ENCODE measurements around the gene KRT16. TPM values are rescaled to one million over a fixed set of nuclear protein-coding genes. Genes with fewer than 3 reads are reported as not detected.

KRT16 gene
- total RNA-seq, 6 donors from 2014 or later, result not detected

DNA sequence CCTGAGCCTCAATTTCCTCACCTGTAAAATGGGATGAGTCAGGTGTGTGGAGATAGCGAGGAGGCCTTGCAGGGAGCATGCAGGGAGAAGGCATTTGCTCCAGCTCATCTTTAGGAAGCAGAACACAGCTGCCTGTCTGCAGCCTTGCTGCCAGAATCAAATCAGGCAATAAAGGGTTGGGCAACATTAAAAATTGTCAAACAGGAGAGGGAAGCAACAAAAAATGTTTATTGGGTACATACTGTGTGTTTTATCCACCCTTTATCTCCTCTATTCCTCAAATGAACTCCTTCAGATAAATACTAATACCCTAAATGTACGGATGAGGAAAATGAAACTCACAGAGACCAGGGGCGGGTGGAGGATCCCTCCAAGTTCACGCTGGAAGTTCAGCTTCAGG lies 12.2 kb downstream of the KRT16 start:
- Histone ChIP-seq H3K27me3 (no peaks in the 10 kb centered on the region), H3K9me3 (no peaks in the 10 kb centered on the region), H3K27ac (no peak overlapping the region), H3K4me3 (no peak overlapping the region), H3K36me3 (no peaks in the 10 kb centered on the region), H3K4me1 (no peaks in the 10 kb centered on the region)
- TF ChIP-seq POLR2AphosphoS5 (IDR thresholded peaks at IDR 0.05), result no peak
- no peak for TF ChIP-seq EP300 (IDR thresholded peaks at IDR 0.05)
- 60 to 67% methylated on average over 4 of the region's 4 CpGs for WGBS, 2 donors
- ATAC-seq (ENCODE audit: low FRiP score in 2 of 2), result no peak
- DNase-seq, result no peak

DNA sequence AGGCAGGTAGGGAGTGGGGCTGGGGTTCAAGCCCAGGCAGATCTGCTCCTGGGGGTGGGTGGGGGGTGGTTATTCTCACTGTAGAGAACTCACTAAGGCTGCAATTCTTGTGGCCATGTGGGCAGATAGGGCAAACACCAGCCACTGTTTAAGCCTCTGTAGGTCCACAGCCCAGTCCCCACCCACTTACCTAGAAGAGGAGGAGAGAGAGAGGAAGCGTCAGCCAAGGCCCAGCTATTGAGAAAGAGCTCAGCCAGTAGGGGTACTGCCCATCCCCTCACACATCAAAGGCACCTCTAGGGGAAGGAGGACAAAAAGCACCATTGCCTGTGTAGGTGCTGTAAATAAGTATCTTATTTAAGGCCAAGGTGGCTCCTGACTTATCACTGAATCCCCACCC lies 12.9 kb downstream of the KRT16 start:
- Histone ChIP-seq H3K27ac (no peak overlapping the region), H3K9me3 (no peaks in the 10 kb centered on the region), H3K4me1 (no peaks in the 10 kb centered on the region), H3K36me3 (no peaks in the 10 kb centered on the region), H3K4me3 (no peak overlapping the region), H3K27me3 (no peaks in the 10 kb centered on the region)
- 25 to 80% methylated on average over 1 of the region's 1 CpG for WGBS, 2 donors
- ATAC-seq (ENCODE audit: low FRiP score in 2 of 2), result no peak
- no peak for DNase-seq
- TF ChIP-seq POLR2A (IDR thresholded peaks at IDR 0.05) (no peak), POLR2AphosphoS5 (IDR thresholded peaks at IDR 0.05) (no peak), EP300 (IDR thresholded peaks at IDR 0.05) (no peak)
- TF ChIP-seq, protein P1, sequence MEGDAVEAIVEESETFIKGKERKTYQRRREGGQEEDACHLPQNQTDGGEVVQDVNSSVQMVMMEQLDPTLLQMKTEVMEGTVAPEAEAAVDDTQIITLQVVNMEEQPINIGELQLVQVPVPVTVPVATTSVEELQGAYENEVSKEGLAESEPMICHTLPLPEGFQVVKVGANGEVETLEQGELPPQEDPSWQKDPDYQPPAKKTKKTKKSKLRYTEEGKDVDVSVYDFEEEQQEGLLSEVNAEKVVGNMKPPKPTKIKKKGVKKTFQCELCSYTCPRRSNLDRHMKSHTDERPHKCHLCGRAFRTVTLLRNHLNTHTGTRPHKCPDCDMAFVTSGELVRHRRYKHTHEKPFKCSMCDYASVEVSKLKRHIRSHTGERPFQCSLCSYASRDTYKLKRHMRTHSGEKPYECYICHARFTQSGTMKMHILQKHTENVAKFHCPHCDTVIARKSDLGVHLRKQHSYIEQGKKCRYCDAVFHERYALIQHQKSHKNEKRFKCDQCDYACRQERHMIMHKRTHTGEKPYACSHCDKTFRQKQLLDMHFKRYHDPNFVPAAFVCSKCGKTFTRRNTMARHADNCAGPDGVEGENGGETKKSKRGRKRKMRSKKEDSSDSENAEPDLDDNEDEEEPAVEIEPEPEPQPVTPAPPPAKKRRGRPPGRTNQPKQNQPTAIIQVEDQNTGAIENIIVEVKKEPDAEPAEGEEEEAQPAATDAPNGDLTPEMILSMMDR (IDR thresholded peaks at IDR 0.05), result no peak

DNA sequence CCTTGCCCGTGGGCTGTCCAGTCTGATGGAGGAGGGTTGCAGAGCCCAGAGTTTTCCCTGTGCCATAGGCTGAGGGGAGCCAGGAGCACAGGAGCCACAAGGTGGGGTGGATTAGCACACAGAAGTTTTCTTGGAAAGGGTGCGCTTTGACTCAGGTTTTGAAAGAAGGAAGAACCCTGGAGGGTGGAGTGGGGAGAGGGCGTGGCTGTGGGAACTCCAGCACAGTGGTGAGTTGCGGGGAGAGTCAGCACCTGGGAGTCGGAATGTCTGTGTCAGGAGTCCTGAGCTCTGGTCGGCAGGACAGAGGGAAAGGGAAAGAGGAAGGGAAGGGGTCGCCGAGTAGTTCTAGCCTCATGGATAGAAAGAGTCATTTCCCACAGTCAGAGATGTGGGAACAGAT lies 17.0 kb downstream of the KRT16 start:
- no peak for TF ChIP-seq EP300 (IDR thresholded peaks at IDR 0.05)
- no peak for TF ChIP-seq POLR2A (IDR thresholded peaks at IDR 0.05)
- TF ChIP-seq, protein P1 (IDR thresholded peaks at IDR 0.05), result no peak
- TF ChIP-seq POLR2AphosphoS5 (IDR thresholded peaks at IDR 0.05), result no peak
- Histone ChIP-seq H3K27me3 (no peaks in the 10 kb centered on the region), H3K36me3 (no peaks in the 10 kb centered on the region), H3K4me1 (no peaks in the 10 kb centered on the region), H3K4me3 (no peak overlapping the region), H3K9me3 (no peaks in the 10 kb centered on the region), H3K27ac (no peak overlapping the region)
- DNase-seq (no peak), ATAC-seq (ENCODE audit: low FRiP score in 2 of 2) (no peak)
- 68 to 77% methylated on average over 8 of the region's 8 CpGs for WGBS, 2 donors

DNA sequence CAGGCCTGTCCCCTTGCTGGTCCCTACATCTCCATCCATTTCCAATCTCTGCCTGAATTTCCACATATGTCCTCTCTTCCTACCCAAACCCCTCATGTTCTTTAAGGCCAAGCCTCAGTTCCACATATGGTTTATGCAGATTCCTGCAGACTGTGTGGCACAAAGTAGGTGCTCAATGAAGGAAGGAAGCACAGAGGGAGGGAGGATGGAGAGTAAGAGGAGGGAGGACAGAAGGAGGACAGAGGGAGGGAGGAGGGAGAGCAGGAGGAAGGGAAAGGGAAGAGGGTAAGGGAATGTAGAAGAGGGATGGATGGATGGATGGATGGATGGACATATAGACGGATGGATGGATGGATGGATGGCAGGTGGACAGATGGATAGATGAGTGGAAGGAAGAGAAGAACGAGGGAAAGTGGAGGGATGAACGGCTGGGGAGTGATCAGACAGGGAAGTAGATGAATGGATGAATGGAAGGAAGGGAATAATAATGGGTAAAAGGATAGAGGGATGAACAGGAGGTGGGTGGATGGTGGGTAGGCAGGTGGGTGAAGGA lies 18.1 kb downstream of the KRT16 start:
- ATAC-seq (ENCODE audit: low FRiP score in 2 of 2) (no peak), DNase-seq (no peak)
- no peak overlapping the region for H3K27ac ChIP-seq
- no peaks in the 10 kb centered on the region for H3K9me3 ChIP-seq
- no peaks in the 10 kb centered on the region for H3K36me3 ChIP-seq
- H3K4me3 ChIP-seq, result no peak overlapping the region
- H3K27me3 ChIP-seq, result no peaks in the 10 kb centered on the region
- H3K4me1 ChIP-seq, result no peaks in the 10 kb centered on the region
- WGBS, 2 donors, result 54 to 83% methylated on average over 3 of the region's 3 CpGs
- TF ChIP-seq POLR2A (IDR thresholded peaks at IDR 0.05), result no peak
- TF ChIP-seq EP300 (IDR thresholded peaks at IDR 0.05), result no peak
- TF ChIP-seq POLR2AphosphoS5 (IDR thresholded peaks at IDR 0.05), result no peak
- TF ChIP-seq, protein P1 (IDR thresholded peaks at IDR 0.05), result no peak

DNA sequence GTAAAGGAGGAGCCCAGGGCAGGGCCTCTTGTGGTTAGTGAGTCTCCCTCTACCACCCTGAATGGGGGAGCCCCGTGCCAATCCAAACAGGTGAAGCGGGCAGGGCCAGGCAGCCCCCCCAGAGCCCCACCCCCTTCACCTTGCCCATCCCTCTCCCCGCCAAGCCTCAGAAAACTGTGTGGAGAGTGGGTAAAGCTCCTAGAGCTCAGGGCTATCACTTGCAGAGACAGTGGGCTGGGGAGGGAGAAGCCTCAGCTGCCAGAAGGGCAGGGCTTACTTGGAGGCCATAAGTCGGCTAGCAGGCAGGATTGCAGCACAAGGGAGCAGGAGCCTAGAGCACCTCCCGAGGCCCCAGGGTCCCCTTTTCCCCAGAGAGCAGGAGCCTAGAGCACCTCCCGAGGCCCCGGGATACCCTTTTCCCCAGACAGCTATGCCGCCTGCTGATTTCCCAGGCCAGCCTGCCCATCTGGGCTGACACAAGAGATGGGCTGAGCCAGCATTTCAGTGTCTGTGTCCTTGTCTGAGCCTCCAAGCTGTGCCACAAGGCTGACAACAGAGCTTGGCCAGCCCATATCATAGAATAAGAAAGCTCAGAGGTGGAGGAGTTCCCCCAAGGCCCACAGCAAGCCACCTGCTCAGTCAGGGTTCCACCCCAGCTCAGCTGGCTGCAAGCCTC lies 19.1 kb downstream of the KRT16 start:
- no peak overlapping the region for H3K4me3 ChIP-seq
- WGBS, 2 donors, result 65 to 94% methylated on average over 3 to 8 of the region's 8 CpGs
- ATAC-seq (ENCODE audit: low FRiP score in 2 of 2) (no peak), DNase-seq (no peak)
- no peak overlapping the region for H3K27ac ChIP-seq
- TF ChIP-seq POLR2AphosphoS5 (IDR thresholded peaks at IDR 0.05), result no peak
- TF ChIP-seq POLR2A (IDR thresholded peaks at IDR 0.05), result no peak
- no peak for TF ChIP-seq EP300 (IDR thresholded peaks at IDR 0.05)
- TF ChIP-seq, protein P1 (IDR thresholded peaks at IDR 0.05), result no peak
- H3K4me1 ChIP-seq, result no peaks in the 10 kb centered on the region
- no peaks in the 10 kb centered on the region for H3K36me3 ChIP-seq
- H3K27me3 ChIP-seq, result no peaks in the 10 kb centered on the region
- H3K9me3 ChIP-seq, result no peaks in the 10 kb centered on the region
